ENCODE measurements around the gene HOXA10.

DNA sequence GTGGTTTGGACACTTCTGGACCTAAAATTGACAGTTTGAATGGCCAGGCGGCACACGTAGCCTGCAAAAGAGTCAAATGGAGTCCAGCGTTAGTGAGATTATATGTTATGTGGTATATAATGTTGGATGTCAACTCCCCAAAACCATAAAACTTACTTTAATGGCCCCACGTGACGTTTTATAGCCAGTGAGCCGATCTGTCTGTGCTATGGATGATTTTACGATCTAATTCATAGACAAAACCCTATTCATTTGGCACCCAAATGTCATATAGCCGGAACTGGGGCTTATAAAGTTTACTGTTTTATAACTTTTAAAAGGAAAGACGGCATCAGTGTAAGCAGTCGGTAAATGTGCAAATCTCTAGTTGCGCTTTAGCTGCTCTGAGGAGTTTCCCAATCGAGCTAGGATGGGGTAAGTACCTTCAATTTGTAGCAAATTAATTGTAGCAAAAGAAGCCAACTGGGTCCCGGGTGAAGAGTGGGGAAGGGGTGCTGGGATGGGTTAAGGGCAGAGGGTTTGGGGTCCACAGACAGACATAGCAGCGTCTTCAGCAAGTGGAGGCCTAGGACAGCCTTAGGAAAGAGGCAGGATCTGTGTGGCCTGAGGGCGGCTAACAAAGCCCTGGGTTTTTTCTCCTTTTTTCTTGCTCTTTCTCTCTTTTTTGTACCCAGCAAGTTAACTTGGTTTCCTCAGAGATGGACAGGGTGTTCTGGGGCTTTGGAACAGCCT lies 33.8 kb downstream of the HOXA10 start:
- TF ChIP-seq, protein P1, sequence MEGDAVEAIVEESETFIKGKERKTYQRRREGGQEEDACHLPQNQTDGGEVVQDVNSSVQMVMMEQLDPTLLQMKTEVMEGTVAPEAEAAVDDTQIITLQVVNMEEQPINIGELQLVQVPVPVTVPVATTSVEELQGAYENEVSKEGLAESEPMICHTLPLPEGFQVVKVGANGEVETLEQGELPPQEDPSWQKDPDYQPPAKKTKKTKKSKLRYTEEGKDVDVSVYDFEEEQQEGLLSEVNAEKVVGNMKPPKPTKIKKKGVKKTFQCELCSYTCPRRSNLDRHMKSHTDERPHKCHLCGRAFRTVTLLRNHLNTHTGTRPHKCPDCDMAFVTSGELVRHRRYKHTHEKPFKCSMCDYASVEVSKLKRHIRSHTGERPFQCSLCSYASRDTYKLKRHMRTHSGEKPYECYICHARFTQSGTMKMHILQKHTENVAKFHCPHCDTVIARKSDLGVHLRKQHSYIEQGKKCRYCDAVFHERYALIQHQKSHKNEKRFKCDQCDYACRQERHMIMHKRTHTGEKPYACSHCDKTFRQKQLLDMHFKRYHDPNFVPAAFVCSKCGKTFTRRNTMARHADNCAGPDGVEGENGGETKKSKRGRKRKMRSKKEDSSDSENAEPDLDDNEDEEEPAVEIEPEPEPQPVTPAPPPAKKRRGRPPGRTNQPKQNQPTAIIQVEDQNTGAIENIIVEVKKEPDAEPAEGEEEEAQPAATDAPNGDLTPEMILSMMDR (IDR thresholded peaks at IDR 0.05): no peak
- TF ChIP-seq POLR2A (IDR thresholded peaks at IDR 0.05): no peak

All from thyroid gland (tissue), 4 donors.